SU-DHL-6 (cell line): Measurements from ENCODE around the gene NTMT1.

Source experiments
- H2AFZ ChIP-seq: fragments of 200-600 bp; sonication (generic); 2 replicates; pipeline ENCODE4 v1.6.1; 2014; ENCODE audit warnings: low read depth, mild to moderate bottlenecking, moderate library complexity, mixed read lengths, antibody characterized with exemption, low read length; ENCODE audit not compliant: severe bottlenecking
- H3F3A ChIP-seq: fragments of 200-600 bp; shearing (Covaris generic); 2 replicates; pipeline ENCODE4 v1.6.0; 2016; ENCODE audit warnings: antibody characterized with exemption, mild to moderate bottlenecking; ENCODE audit not compliant: insufficient read depth
- H3K27ac ChIP-seq: fragments of 200-600 bp; sonication (generic); 2 replicates; pipeline ENCODE4 v1.5.1; 2016; ENCODE audit warnings: low read depth, mild to moderate bottlenecking, low read length, moderate library complexity, mixed read lengths
- H3K27me3 ChIP-seq: fragments of 200-600 bp; sonication (generic), shearing (Covaris generic); 2 replicates; pipeline ENCODE4 v1.6.0; 2014; ENCODE audit warnings: mild to moderate bottlenecking, low read length
- H3K36me3 ChIP-seq: fragments of 200-600 bp; sonication (generic); 2 replicates; pipeline ENCODE4 v1.6.1; 2014; ENCODE audit warnings: mild to moderate bottlenecking, low read length, mixed read lengths
- H3K4me2 ChIP-seq: fragments of 300-600, 200-600 bp; shearing (Covaris generic), sonication (generic); 2 replicates; pipeline ENCODE4 v1.6.0; 2014; ENCODE audit warnings: low read length, low read depth, mild to moderate bottlenecking; ENCODE audit not compliant: poor library complexity, severe bottlenecking
- H3K4me3 ChIP-seq: fragments of 200-600 bp; sonication (generic); 2 replicates; pipeline ENCODE4 v1.5.1; 2014; ENCODE audit warnings: antibody characterized with exemption, low read length, mild to moderate bottlenecking, mixed read lengths; ENCODE audit not compliant: insufficient read depth, poor library complexity, severe bottlenecking
- H3K79me2 ChIP-seq: fragments of 200-600 bp; sonication (generic); 2 replicates; pipeline ENCODE4 v1.6.1; 2014; ENCODE audit warnings: mild to moderate bottlenecking, low read length, moderate library complexity; ENCODE audit not compliant: insufficient read depth
- H3K9ac ChIP-seq: fragments of 200-600 bp; sonication (generic); 2 replicates; pipeline ENCODE4 v1.7.0; 2014; ENCODE audit warnings: mild to moderate bottlenecking, low read length
- H3K9me2 ChIP-seq: fragments of 200-600 bp; sonication (generic); replicated peaks from 2 replicates; pipeline ENCODE4 v1.6.1; 2014; ENCODE audit warnings: low read length; ENCODE audit not compliant: insufficient read depth
- H3K9me3 ChIP-seq: fragments of 200-600 bp; sonication (generic); 2 replicates; pipeline ENCODE4 v1.6.1; 2014; ENCODE audit warnings: low read length, mixed read lengths; ENCODE audit not compliant: insufficient read depth
- H4K20me1 ChIP-seq: fragments of 200-600 bp; sonication (generic); 2 replicates; pipeline ENCODE4 v1.6.1; 2014; ENCODE audit warnings: low read depth, mild to moderate bottlenecking, antibody characterized with exemption, low read length, moderate library complexity, mixed read lengths
- CTCF ChIP-seq: fragments of 200-600 bp; sonication (generic); IDR thresholded peaks from one replicate; pipeline ENCODE4 v1.5.1; 2017; ENCODE audit warnings: antibody characterized with exemption, mild to moderate bottlenecking, low read length, moderate library complexity; ENCODE audit not compliant: insufficient read depth, poor library complexity, severe bottlenecking
- EZH2phosphoT487 ChIP-seq: fragments of 200-600 bp; sonication (generic), shearing (Covaris generic); conservative IDR thresholded peaks from 2 replicates; pipeline ENCODE4 v1.6.1; 2018; ENCODE audit warnings: mild to moderate bottlenecking, antibody characterized with exemption, low read length, moderate library complexity, mixed read lengths

The NTMT1 gene

GRCh38 chr9:129583308-129584038 lies 42.5 kb upstream of the NTMT1 start:
- no peak overlapping the region for H3K9ac ChIP-seq
- no peaks in the 10 kb centered on the region for H3F3A ChIP-seq
- no peak overlapping the region for H3K27ac ChIP-seq
- H3K9me2 ChIP-seq, result no peaks in the 10 kb centered on the region
- H3K36me3 ChIP-seq, result no peaks in the 10 kb centered on the region
- H3K27me3 ChIP-seq, result no peaks in the 10 kb centered on the region
- no peaks in the 10 kb centered on the region for H3K79me2 ChIP-seq
- H2AFZ ChIP-seq, result no peak overlapping the region
- no peak overlapping the region for H3K4me2 ChIP-seq
- no peaks in the 10 kb centered on the region for H3K9me3 ChIP-seq
- TF ChIP-seq EZH2phosphoT487 (no peak), CTCF (no peak)
- H4K20me1 ChIP-seq, result no peaks in the 10 kb centered on the region
- no peak overlapping the region for H3K4me3 ChIP-seq

GRCh38 chr9:129584136-129584535 lies 41.8 kb upstream of the NTMT1 start:
- Histone ChIP-seq H3F3A (no peaks in the 10 kb centered on the region), H3K9me3 (no peaks in the 10 kb centered on the region), H3K4me2 (no peak overlapping the region), H3K9ac (no peak overlapping the region), H4K20me1 (no peaks in the 10 kb centered on the region), H3K9me2 (no peaks in the 10 kb centered on the region), H2AFZ (peak overlapping the region; percentile 89), H3K79me2 (no peaks in the 10 kb centered on the region), H3K4me3 (no peak overlapping the region), H3K27me3 (no peaks in the 10 kb centered on the region), H3K36me3 (no peaks in the 10 kb centered on the region), H3K27ac (no peak overlapping the region)
- TF ChIP-seq CTCF, result no peak
- no peak for TF ChIP-seq EZH2phosphoT487

- Histone ChIP-seq H3K36me3 (no peaks in the 10 kb centered on the region), H3K27ac (no peak overlapping the region), H3K9me3 (no peaks in the 10 kb centered on the region), H3K9ac (no peak overlapping the region), H4K20me1 (no peaks in the 10 kb centered on the region), H2AFZ (no peak overlapping the region), H3K27me3 (no peaks in the 10 kb centered on the region), H3K79me2 (no peaks in the 10 kb centered on the region), H3F3A (no peaks in the 10 kb centered on the region), H3K9me2 (no peaks in the 10 kb centered on the region), H3K4me3 (no peak overlapping the region), H3K4me2 (no peak overlapping the region)
- TF ChIP-seq CTCF, result no peak
- no peak for TF ChIP-seq EZH2phosphoT487
Measured at GRCh38 chr9:129585352-129585751, 40.6 kb upstream of the NTMT1 start.
